ENCODE measurements around the gene OTUB1. TPM values are rescaled to one million over a fixed set of nuclear protein-coding genes. Genes with fewer than 3 reads are reported as not detected.

The OTUB1 gene
- total RNA-seq, 1 experiment from 2014 or later, result 136 TPM

DNA sequence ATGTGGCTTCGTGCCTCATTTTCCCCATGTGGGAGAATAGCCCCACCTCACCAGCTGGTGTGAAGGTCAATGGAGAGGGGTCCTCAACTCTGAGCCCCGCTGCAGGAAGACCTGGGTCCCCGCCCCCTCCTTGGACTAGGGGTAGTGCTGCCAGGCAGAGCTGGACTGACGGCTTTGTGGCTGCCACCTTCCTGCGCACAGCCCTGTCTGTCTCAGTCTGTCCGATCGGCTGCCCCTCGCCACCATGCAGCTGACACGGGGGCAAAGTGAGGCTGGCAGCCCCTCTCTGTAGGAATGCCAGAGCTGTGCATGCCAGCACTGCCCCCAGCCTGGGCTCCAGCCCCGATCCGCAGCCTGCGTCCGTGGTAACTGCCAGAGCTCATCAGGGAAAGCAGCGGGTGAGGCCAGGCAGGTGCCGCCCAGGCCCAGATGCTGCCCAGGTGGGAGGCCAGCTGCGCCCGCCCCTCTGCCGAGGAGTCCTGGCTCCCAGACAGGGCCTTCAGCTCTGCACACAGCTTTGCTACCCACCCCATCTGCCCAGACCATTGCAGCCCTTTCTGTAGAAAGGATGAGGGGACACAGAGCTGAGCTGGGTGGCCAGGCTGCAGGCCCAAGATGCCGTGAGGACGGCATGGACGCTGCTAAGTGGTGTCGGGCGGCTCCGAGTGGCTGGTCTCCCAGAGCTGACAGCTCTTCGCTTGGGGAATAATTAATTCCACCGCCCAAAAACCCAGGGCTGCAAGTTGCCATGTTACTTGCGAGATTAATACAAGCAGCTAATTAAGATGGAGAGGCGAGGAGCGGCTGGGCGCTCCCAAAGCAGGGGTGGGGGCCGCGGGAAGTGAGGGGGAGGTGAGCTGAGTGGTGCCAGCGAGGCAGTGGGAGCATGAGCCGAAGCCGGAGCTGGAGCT lies 30.0 kb downstream of the OTUB1 start:
- Histone ChIP-seq H3K27me3 (replicated peaks; ENCODE audit: insufficient read depth, low read depth, low read length, poor library complexity) (no peaks in the 10 kb centered on the region), H3K27ac (ENCODE audit: low read depth, low read length, poor library complexity, severe bottlenecking) (no peak overlapping the region), H3K36me3 (ENCODE audit: insufficient read depth, low read length, poor library complexity, severe bottlenecking) (no peaks in the 10 kb centered on the region), H3K4me3 (ENCODE audit: low read depth, low read length, poor library complexity, severe bottlenecking) (no peak overlapping the region), H3K9me3 (ENCODE audit: low read depth, low read length, poor library complexity, severe bottlenecking) (no peaks in the 10 kb centered on the region), H3K4me1 (ENCODE audit: insufficient read depth, low read length, poor library complexity, severe bottlenecking) (peaks cover 13% of the 10 kb centered on the region)
- ChIA-PET POLR2A (ENCODE audit: low non-redundant PET) (no interaction called here), CTCF (interaction anchor here (0.6 to 0.7 kb wide), 2 partner anchors 17 to 188 kb away, joined by 3 to 4 read pairs; no protein-coding TSS in a partner anchor)
- intact Hi-C loops (cut with micrococcal nuclease; ENCODE audit: unreplicated experiment), result no loop called here
- no peak for TF ChIP-seq EZH2 (IDR thresholded peaks at IDR 0.05; ENCODE audit: borderline replicate concordance, low read depth, low read length, poor library complexity, severe bottlenecking)
- TF ChIP-seq, protein P1, sequence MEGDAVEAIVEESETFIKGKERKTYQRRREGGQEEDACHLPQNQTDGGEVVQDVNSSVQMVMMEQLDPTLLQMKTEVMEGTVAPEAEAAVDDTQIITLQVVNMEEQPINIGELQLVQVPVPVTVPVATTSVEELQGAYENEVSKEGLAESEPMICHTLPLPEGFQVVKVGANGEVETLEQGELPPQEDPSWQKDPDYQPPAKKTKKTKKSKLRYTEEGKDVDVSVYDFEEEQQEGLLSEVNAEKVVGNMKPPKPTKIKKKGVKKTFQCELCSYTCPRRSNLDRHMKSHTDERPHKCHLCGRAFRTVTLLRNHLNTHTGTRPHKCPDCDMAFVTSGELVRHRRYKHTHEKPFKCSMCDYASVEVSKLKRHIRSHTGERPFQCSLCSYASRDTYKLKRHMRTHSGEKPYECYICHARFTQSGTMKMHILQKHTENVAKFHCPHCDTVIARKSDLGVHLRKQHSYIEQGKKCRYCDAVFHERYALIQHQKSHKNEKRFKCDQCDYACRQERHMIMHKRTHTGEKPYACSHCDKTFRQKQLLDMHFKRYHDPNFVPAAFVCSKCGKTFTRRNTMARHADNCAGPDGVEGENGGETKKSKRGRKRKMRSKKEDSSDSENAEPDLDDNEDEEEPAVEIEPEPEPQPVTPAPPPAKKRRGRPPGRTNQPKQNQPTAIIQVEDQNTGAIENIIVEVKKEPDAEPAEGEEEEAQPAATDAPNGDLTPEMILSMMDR (conservative IDR thresholded peaks at IDR 0.05; ENCODE audit: low read depth, low read length), result no peak
- no TSS peak for BruUV-seq (replicated peaks)
- no peak for DNase-seq (ENCODE audit: low spot score)

DNA sequence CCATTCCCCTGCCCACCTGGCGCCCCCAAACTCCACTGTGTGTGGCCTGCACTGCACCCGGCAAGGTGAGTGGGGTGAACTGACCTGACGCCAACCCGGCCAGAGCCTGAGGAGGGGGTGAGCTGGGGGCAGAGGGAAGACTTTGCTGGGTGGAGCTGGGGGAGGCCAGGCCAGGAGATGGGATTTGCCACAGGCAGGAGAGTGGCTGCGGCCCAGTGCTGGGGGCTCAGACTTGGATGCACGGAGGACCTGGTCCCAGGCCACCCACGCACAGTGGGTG lies 31.6 kb downstream of the OTUB1 start:
- TF ChIP-seq EZH2 (IDR thresholded peaks at IDR 0.05; ENCODE audit: borderline replicate concordance, low read depth, low read length, poor library complexity, severe bottlenecking), result no peak
- TF ChIP-seq, protein P1 (conservative IDR thresholded peaks at IDR 0.05; ENCODE audit: low read depth, low read length), result no peak
- no TSS peak for BruUV-seq (replicated peaks)
- ChIA-PET CTCF (no interaction called here), POLR2A (ENCODE audit: low non-redundant PET) (no interaction called here)
- Histone ChIP-seq H3K27ac (ENCODE audit: low read depth, low read length, poor library complexity, severe bottlenecking) (no peak overlapping the region), H3K9me3 (ENCODE audit: low read depth, low read length, poor library complexity, severe bottlenecking) (no peaks in the 10 kb centered on the region), H3K36me3 (ENCODE audit: insufficient read depth, low read length, poor library complexity, severe bottlenecking) (no peaks in the 10 kb centered on the region), H3K27me3 (replicated peaks; ENCODE audit: insufficient read depth, low read depth, low read length, poor library complexity) (no peaks in the 10 kb centered on the region), H3K4me1 (ENCODE audit: insufficient read depth, low read length, poor library complexity, severe bottlenecking) (peaks cover 24% of the 10 kb centered on the region), H3K4me3 (ENCODE audit: low read depth, low read length, poor library complexity, severe bottlenecking) (no peak overlapping the region)
- intact Hi-C loops (cut with micrococcal nuclease; ENCODE audit: unreplicated experiment), result no loop called here
- DNase-seq (ENCODE audit: low spot score), result no peak

DNA sequence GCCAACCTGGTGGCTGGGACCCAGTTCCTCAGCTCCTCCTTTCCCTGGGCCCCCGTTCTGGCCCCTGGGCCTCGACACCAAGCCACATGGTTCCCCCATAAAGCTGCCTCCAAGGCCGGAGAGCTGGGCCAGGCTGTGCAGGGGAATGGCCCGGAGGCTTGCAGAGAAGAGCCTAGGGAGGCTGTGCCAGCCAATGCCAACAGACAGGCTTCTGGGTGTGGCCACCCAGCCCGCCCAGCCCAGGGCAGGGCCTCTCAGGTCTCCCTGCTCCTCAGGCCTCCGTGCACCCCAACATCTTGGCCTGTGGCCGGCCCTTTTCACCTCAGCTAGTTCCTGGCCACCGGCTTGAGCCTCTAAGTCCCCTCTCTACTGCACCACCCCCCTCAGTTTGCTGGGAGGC lies 32.1 kb downstream of the OTUB1 start:
- Histone ChIP-seq H3K27me3 (replicated peaks; ENCODE audit: insufficient read depth, low read depth, low read length, poor library complexity) (no peaks in the 10 kb centered on the region), H3K27ac (ENCODE audit: low read depth, low read length, poor library complexity, severe bottlenecking) (no peak overlapping the region), H3K4me3 (ENCODE audit: low read depth, low read length, poor library complexity, severe bottlenecking) (no peak overlapping the region), H3K9me3 (ENCODE audit: low read depth, low read length, poor library complexity, severe bottlenecking) (no peaks in the 10 kb centered on the region), H3K36me3 (ENCODE audit: insufficient read depth, low read length, poor library complexity, severe bottlenecking) (no peaks in the 10 kb centered on the region), H3K4me1 (ENCODE audit: insufficient read depth, low read length, poor library complexity, severe bottlenecking) (peaks cover 24% of the 10 kb centered on the region)
- BruUV-seq (replicated peaks), result no TSS peak
- ChIA-PET CTCF (no interaction called here), POLR2A (ENCODE audit: low non-redundant PET) (no interaction called here)
- intact Hi-C loops (cut with micrococcal nuclease; ENCODE audit: unreplicated experiment), result no loop called here
- TF ChIP-seq EZH2 (IDR thresholded peaks at IDR 0.05; ENCODE audit: borderline replicate concordance, low read depth, low read length, poor library complexity, severe bottlenecking), result no peak
- TF ChIP-seq, protein P1 (conservative IDR thresholded peaks at IDR 0.05; ENCODE audit: low read depth, low read length), result no peak
- DNase-seq (ENCODE audit: low spot score), result no peak

Data from A673 (cell line).